ENCODE results near the gene SLC2A11. TPM values are rescaled to one million over a fixed set of nuclear protein-coding genes. Genes with fewer than 3 reads are reported as not detected.

SLC2A11 gene
- total and polyA plus RNA-seq, 9 of the 15 experiments (the other 6 are each of a cell fraction or from before 2014, with no cell fraction given), result 0.44 to 2.7 (median 2.1) TPM

GRCh38 chr22:23913661-23914353 lies 56.1 kb downstream of the SLC2A11 start (continued):
- no peak for TF ChIP-seq AFF1 (IDR thresholded peaks at IDR 0.05; ENCODE audit: low read depth in 1 of 2, partially characterized antibody in 2 of 2)
- no peak for TF ChIP-seq ETV5 (CRISPR knock-in tag; IDR thresholded peaks at IDR 0.05; ENCODE audit: low read depth)
- peak; percentile 65 for TF ChIP-seq ZFX (CRISPR knock-in tag; IDR thresholded peaks at IDR 0.05)
- no peak for TF ChIP-seq ZFPM2 (CRISPR knock-in tag; IDR thresholded peaks at IDR 0.05)
- TF ChIP-seq NR4A1 (CRISPR knock-in tag; IDR thresholded peaks at IDR 0.05), result no peak
- no peak for TF ChIP-seq NR4A1 (tag; IDR thresholded peaks at IDR 0.05)
- TF ChIP-seq FOS (IDR thresholded peaks at IDR 0.05; ENCODE audit: extremely low read depth, insufficient read length), result no peak
- TF ChIP-seq BRD9 (IDR thresholded peaks at IDR 0.05; ENCODE audit: low read depth, partially characterized antibody), result peak; percentile 27
- peak in 1 of 2 experiments; percentile 54; a peak in 2 of 4 replicates for TF ChIP-seq MNT (conservative IDR thresholded peaks at IDR 0.05)
- TF ChIP-seq TFAP4 (CRISPR knock-in tag; IDR thresholded peaks at IDR 0.05; ENCODE audit: borderline replicate concordance), result peak; percentile 33; the same call in 1 of the 2 replicates
- TF ChIP-seq EGR1 (conservative IDR thresholded peaks at IDR 0.05), result peak; percentile 74
